Hematopoietic multipotent progenitor cell treated with erythropoietin and hydrocortisone succinate and interleukin-3 and kit ligand, for 17 days (in vitro differentiated cells): ENCODE results near the gene RBSN.

Experiments used
- DNase-seq: peaks from one replicate; pipeline ENCODE4 v3.0.0-alpha.2; 2015; ENCODE audit warnings: low spot score

RBSN gene

GRCh38 chr3:15099364-15100098 is 583 bp upstream of the RBSN start:
- no peak for DNase-seq

GRCh38 chr3:15097891-15098290 is 1.1 kb downstream of the RBSN start:
- DNase-seq: no peak

- DNase-seq: no peak
These were observed 2.9 kb downstream of the RBSN start for GRCh38 chr3:15096046-15096445.

GRCh38 chr3:15094187-15094875 is 4.6 kb downstream of the RBSN start:
- DNase-seq: no peak

GRCh38 chr3:15092686-15093085 is 6.3 kb downstream of the RBSN start:
- no peak for DNase-seq

- DNase-seq: no peak
These were observed 7.4 kb downstream of the RBSN start for GRCh38 chr3:15091575-15091974.

GRCh38 chr3:15089201-15089600 is 9.7 kb downstream of the RBSN start:
- DNase-seq: no peak

GRCh38 chr3:15086699-15087098 is 12.2 kb downstream of the RBSN start:
- no peak for DNase-seq

- no peak for DNase-seq
These were observed 12.7 kb downstream of the RBSN start for GRCh38 chr3:15086263-15086662.

- no peak for DNase-seq
These were observed 15.7 kb downstream of the RBSN start for GRCh38 chr3:15083252-15083651.

- no peak for DNase-seq
These were observed 16.8 kb downstream of the RBSN start for GRCh38 chr3:15081960-15082664.

GRCh38 chr3:15079091-15079490 is 19.9 kb downstream of the RBSN start:
- DNase-seq: no peak

GRCh38 chr3:15074500-15074899 is 24.4 kb downstream of the RBSN start:
- no peak for DNase-seq

GRCh38 chr3:15071699-15072098 is 27.2 kb downstream of the RBSN start:
- no peak for DNase-seq

GRCh38 chr3:15069441-15069840 is 29.5 kb downstream of the RBSN start:
- no peak for DNase-seq

GRCh38 chr3:15066467-15066866 is 32.5 kb downstream of the RBSN start:
- DNase-seq: no peak

GRCh38 chr3:15065550-15066007 is 33.4 kb downstream of the RBSN start:
- DNase-seq: no peak

- peak; percentile 84 for DNase-seq
These were observed 34.0 kb downstream of the RBSN start, which contains the start of gene MRPS25 for GRCh38 chr3:15064835-15065549. Gene MRPS25 (minus strand): TSS chr3:15065315. CDS start chr3:15065194, 121 bp downstream.

- no peak for DNase-seq
These were observed 34.6 kb downstream of the RBSN start for GRCh38 chr3:15064299-15064834.

GRCh38 chr3:15063656-15064286 is 35.2 kb downstream of the RBSN start:
- DNase-seq: no peak

- no peak for DNase-seq
These were observed 35.7 kb downstream of the RBSN start for GRCh38 chr3:15063238-15063637.
